KMS-11 (cell line): ENCODE data around the gene GRAMD2B.

Experiments used
- H2AFZ ChIP-seq: fragments of 200-600 bp; sonication (generic); 2 replicates; pipeline ENCODE4 v1.6.1; 2016; ENCODE audit warnings: antibody characterized with exemption, mixed run types, low read depth
- H3K27ac ChIP-seq: fragments of 200-600 bp; sonication (generic); 2 replicates; pipeline ENCODE4 v1.6.1; 2016; ENCODE audit warnings: mild to moderate bottlenecking, mixed run types
- H3K27me3 ChIP-seq: fragments of 200-600 bp; sonication (generic); 2 replicates; pipeline ENCODE4 v1.6.1; 2017; ENCODE audit warnings: mild to moderate bottlenecking, low read depth, mixed run types, moderate library complexity; ENCODE audit not compliant: insufficient read depth
- H3K36me3 ChIP-seq: fragments of 200-600 bp; sonication (generic); 2 replicates; pipeline ENCODE4 v1.6.1; 2017; ENCODE audit warnings: mild to moderate bottlenecking, mixed run types; ENCODE audit not compliant: insufficient read depth
- H3K4me1 ChIP-seq: fragments of 200-600 bp; sonication (generic); 2 replicates; pipeline ENCODE4 v1.6.1; 2016; ENCODE audit warnings: mild to moderate bottlenecking, low read depth, mixed run types; ENCODE audit not compliant: poor library complexity, severe bottlenecking
- H3K4me2 ChIP-seq: fragments of 200-600 bp; sonication (generic); 2 replicates; pipeline ENCODE4 v1.7.0; 2016; ENCODE audit warnings: mild to moderate bottlenecking, mixed run types
- H3K4me3 ChIP-seq: fragments of 200-600 bp; sonication (generic); IDR thresholded peaks from 2 replicates; pipeline ENCODE4 v1.6.1; 2017; ENCODE audit warnings: low read depth, low read length, mixed read lengths; ENCODE audit not compliant: insufficient read depth
- H3K79me2 ChIP-seq: fragments of 200-600 bp; sonication (generic); 2 replicates; pipeline ENCODE4 v1.6.1; 2016; ENCODE audit warnings: low read depth, mixed run types; ENCODE audit not compliant: insufficient read depth
- H3K9ac ChIP-seq: fragments of 200-600 bp; sonication (generic); 2 replicates; pipeline ENCODE4 v1.6.1; 2016; ENCODE audit warnings: mild to moderate bottlenecking, mixed run types
- H4K20me1 ChIP-seq: fragments of 200-600 bp; sonication (generic); 2 replicates; pipeline ENCODE4 v1.6.1; 2016; ENCODE audit warnings: mild to moderate bottlenecking, mixed run types; ENCODE audit not compliant: insufficient read depth
- CTCF ChIP-seq: fragments of 200-600 bp; sonication (generic); conservative IDR thresholded peaks from 2 replicates; pipeline ENCODE4 v1.6.1; 2017; ENCODE audit warnings: low read depth, mild to moderate bottlenecking, antibody characterized with exemption, low read length, moderate library complexity, mixed read lengths

The GRAMD2B gene

GRCh38 chr5:126527892-126528291 lies 104.7 kb downstream of the GRAMD2B start:
- Histone ChIP-seq H3K79me2 (no peaks in the 10 kb centered on the region), H3K9ac (no peak overlapping the region), H4K20me1 (no peaks in the 10 kb centered on the region), H3K4me2 (no peak overlapping the region), H3K4me1 (no peaks in the 10 kb centered on the region), H3K27ac (no peak overlapping the region), H3K4me3 (no peak overlapping the region), H3K36me3 (no peaks in the 10 kb centered on the region), H3K27me3 (no peaks in the 10 kb centered on the region), H2AFZ (no peak overlapping the region)
- TF ChIP-seq CTCF, result no peak

GRCh38 chr5:126531543-126532120 lies 108.4 kb downstream of the GRAMD2B start:
- H3K4me2 ChIP-seq, result no peak overlapping the region
- H2AFZ ChIP-seq, result no peak overlapping the region

GRCh38 chr5:126534553-126534952 lies 111.3 kb downstream of the GRAMD2B start:
- Histone ChIP-seq H3K27me3 (no peaks in the 10 kb centered on the region), H3K36me3 (no peaks in the 10 kb centered on the region), H3K4me1 (peaks cover 5% of the 10 kb centered on the region), H3K4me3 (no peak overlapping the region), H3K27ac (no peak overlapping the region), H3K9ac (no peak overlapping the region), H3K79me2 (no peaks in the 10 kb centered on the region), H3K4me2 (no peak overlapping the region), H4K20me1 (no peaks in the 10 kb centered on the region), H2AFZ (no peak overlapping the region)
- no peak for TF ChIP-seq CTCF

More at GRCh38 chr5:126531543-126532120, 108.4 kb downstream of the GRAMD2B start:
- H3K27me3 ChIP-seq, result no peaks in the 10 kb centered on the region
- no peak overlapping the region for H3K4me3 ChIP-seq
- H3K9ac ChIP-seq, result no peak overlapping the region
- no peaks in the 10 kb centered on the region for H3K79me2 ChIP-seq
- TF ChIP-seq CTCF, result no peak
- no peaks in the 10 kb centered on the region for H3K4me1 ChIP-seq
- no peaks in the 10 kb centered on the region for H4K20me1 ChIP-seq
- no peak overlapping the region for H3K27ac ChIP-seq
- H3K36me3 ChIP-seq, result no peaks in the 10 kb centered on the region

- Histone ChIP-seq H3K9ac (no peak overlapping the region), H2AFZ (no peak overlapping the region)
- TF ChIP-seq CTCF, result no peak
Observed at GRCh38 chr5:126535856-126536545, 112.8 kb downstream of the GRAMD2B start.

More at GRCh38 chr5:126535856-126536545, 112.8 kb downstream of the GRAMD2B start:
- Histone ChIP-seq H3K27me3 (no peaks in the 10 kb centered on the region), H3K36me3 (no peaks in the 10 kb centered on the region), H3K4me2 (no peak overlapping the region), H3K79me2 (no peaks in the 10 kb centered on the region), H3K4me1 (peaks cover 5% of the 10 kb centered on the region), H4K20me1 (no peaks in the 10 kb centered on the region), H3K27ac (no peak overlapping the region), H3K4me3 (no peak overlapping the region)
